ENCODE data around the gene FOXL3.
"Not testable (repeated sequence)": the region's sequence is repeated elsewhere in the genome, so short reads cannot be mapped to it uniquely, and the experiment has no call there.

FOXL3 gene

GRCh38 chr7:289756-290553, at the start of gene FOXL3:
TSS of gene FOXL3 (plus strand) at chr7:290170. CDS start at chr7:290170, 0 bp downstream.
- no peak for TF ChIP-seq ZNF274 (IDR thresholded peaks at IDR 0.05; ENCODE audit: low read depth, low read length)
- no peak within 1 kb of the TSS for H3K4me3 ChIP-seq (ENCODE audit: low read length)

GRCh38 chr7:240887-241421, 49.0 kb upstream of the FOXL3 start:
- H3K4me3 ChIP-seq (ENCODE audit: low read length): no peak overlapping the region

GRCh38 chr7:241513-241912, 48.5 kb upstream of the FOXL3 start:
- no peak overlapping the region for H3K4me3 ChIP-seq (ENCODE audit: low read length)
- TF ChIP-seq ZNF274 (IDR thresholded peaks at IDR 0.05; ENCODE audit: low read depth, low read length): no peak

More at GRCh38 chr7:240887-241421, 49.0 kb upstream of the FOXL3 start:
- no peak for TF ChIP-seq ZNF274 (IDR thresholded peaks at IDR 0.05; ENCODE audit: low read depth, low read length)

GRCh38 chr7:242826-243579, 47.0 kb upstream of the FOXL3 start:
- H3K4me3 ChIP-seq (ENCODE audit: low read length): not testable (repeated sequence)

GRCh38 chr7:243580-243978, 46.4 kb upstream of the FOXL3 start:
- H3K4me3 ChIP-seq (ENCODE audit: low read length): not testable (repeated sequence)

GRCh38 chr7:244974-245373, 45.0 kb upstream of the FOXL3 start:
- H3K4me3 ChIP-seq (ENCODE audit: low read length): no peak overlapping the region
- no peak for TF ChIP-seq ZNF274 (IDR thresholded peaks at IDR 0.05; ENCODE audit: low read depth, low read length)

GRCh38 chr7:245574-246295, 44.2 kb upstream of the FOXL3 start:
- no peak for TF ChIP-seq ZNF274 (IDR thresholded peaks at IDR 0.05; ENCODE audit: low read depth, low read length)
- no peak overlapping the region for H3K4me3 ChIP-seq (ENCODE audit: low read length)

GRCh38 chr7:246451-246850, 43.5 kb upstream of the FOXL3 start:
- no peak overlapping the region for H3K4me3 ChIP-seq (ENCODE audit: low read length)
- TF ChIP-seq ZNF274 (IDR thresholded peaks at IDR 0.05; ENCODE audit: low read depth, low read length): no peak

GRCh38 chr7:247181-247580, 42.8 kb upstream of the FOXL3 start:
- no peak overlapping the region for H3K4me3 ChIP-seq (ENCODE audit: low read length)

GRCh38 chr7:247636-248035, 42.3 kb upstream of the FOXL3 start:
- H3K4me3 ChIP-seq (ENCODE audit: low read length): no peak overlapping the region
- TF ChIP-seq ZNF274 (IDR thresholded peaks at IDR 0.05; ENCODE audit: low read depth, low read length): no peak

More at GRCh38 chr7:247181-247580, 42.8 kb upstream of the FOXL3 start:
- TF ChIP-seq ZNF274 (IDR thresholded peaks at IDR 0.05; ENCODE audit: low read depth, low read length): no peak

- H3K4me3 ChIP-seq (ENCODE audit: low read length): no peak overlapping the region
- no peak for TF ChIP-seq ZNF274 (IDR thresholded peaks at IDR 0.05; ENCODE audit: low read depth, low read length)
Measured at GRCh38 chr7:248732-249435, 41.1 kb upstream of the FOXL3 start.

- TF ChIP-seq ZNF274 (IDR thresholded peaks at IDR 0.05; ENCODE audit: low read depth, low read length): no peak
Measured at GRCh38 chr7:249989-250388, 40.0 kb upstream of the FOXL3 start.

GRCh38 chr7:250523-250922, 39.4 kb upstream of the FOXL3 start:
- no peak overlapping the region for H3K4me3 ChIP-seq (ENCODE audit: low read length)
- TF ChIP-seq ZNF274 (IDR thresholded peaks at IDR 0.05; ENCODE audit: low read depth, low read length): no peak

More at GRCh38 chr7:249989-250388, 40.0 kb upstream of the FOXL3 start:
- H3K4me3 ChIP-seq (ENCODE audit: low read length): no peak overlapping the region

GRCh38 chr7:251005-251404, 39.0 kb upstream of the FOXL3 start:
- H3K4me3 ChIP-seq (ENCODE audit: low read length): no peak overlapping the region
- TF ChIP-seq ZNF274 (IDR thresholded peaks at IDR 0.05; ENCODE audit: low read depth, low read length): no peak

Data from GM08714 (cell line).